Erythroblast (primary cell): ENCODE measurements around the gene AP4S1.

ENCODE experiments used
- GATA1 ChIP-seq: IDR thresholded peaks from 2 replicates; pipeline ENCODE4 v1.6.1; 2011; ENCODE audit warnings: low read depth, mild to moderate bottlenecking, control low read depth, low read length, moderate library complexity
- POLR2A ChIP-seq: IDR thresholded peaks from 2 replicates; pipeline ENCODE4 v1.6.1; 2011; ENCODE audit warnings: mild to moderate bottlenecking, low read length

GRCh38 chr14:31109257-31109656 is 83.8 kb downstream of the AP4S1 start:
- TF ChIP-seq POLR2A (no peak), GATA1 (no peak)
